AG04450 (cell line): ENCODE results near the gene RSU1. TPM values are rescaled to one million over a fixed set of nuclear protein-coding genes. Genes with fewer than 3 reads are reported as not detected.

Experiments used
- CTCF ChIA-PET: fragments of 300-600, 350-600 bp; formaldehyde crosslinking; extraction: SDS; loops from one replicate; lab custom pipeline; 2022; ENCODE audit warnings: antibody characterized with exemption, inconsistent platforms; lab: Charles Lee
- POLR2A ChIA-PET: fragments of 350-600 bp; formaldehyde crosslinking; extraction: SDS; loops from one replicate; lab custom pipeline; 2021; ENCODE audit warnings: antibody characterized with exemption, inconsistent platforms; lab: Yijun Ruan, JAX
- DNase-seq: peaks from one replicate; pipeline ENCODE4 v3.0.0-alpha.2; 2011; ENCODE audit warnings: low read depth, low spot score
- H3K27ac ChIP-seq: one replicate; pipeline ENCODE4 v1.5.1; 2012; ENCODE audit warnings: low read depth, low read length, control low read depth
- H3K27me3 ChIP-seq: one replicate; pipeline ENCODE4 v1.6.0; 2012; ENCODE audit warnings: low read length; ENCODE audit not compliant: control insufficient read depth, insufficient read depth
- H3K4me3 ChIP-seq: 2 replicates; pipeline ENCODE4 v1.5.1; 2011; ENCODE audit warnings: mild to moderate bottlenecking, low read depth, low read length, control low read depth
- H3K9me3 ChIP-seq: 2 replicates; pipeline ENCODE4 v1.5.1; 2012; ENCODE audit warnings: low read length; ENCODE audit not compliant: control insufficient read depth, insufficient read depth
- polyA plus RNA-seq: library from polyadenylated mRNA; depleted of rRNA; stranded (reverse); fragments of >200 nt; gene quantifications from 2 replicates; pipeline ENCODE4 v1.2.3, GENCODE V29; 2011
- TF ChIP-seq, protein P1 (sequence below): IDR thresholded peaks from 2 replicates; pipeline ENCODE4 v1.5.1; 2011; ENCODE audit warnings: low read depth, low read length, control low read depth, inconsistent platforms

RSU1 gene
- polyA plus RNA-seq, 1 experiment, result 229 TPM

DNA sequence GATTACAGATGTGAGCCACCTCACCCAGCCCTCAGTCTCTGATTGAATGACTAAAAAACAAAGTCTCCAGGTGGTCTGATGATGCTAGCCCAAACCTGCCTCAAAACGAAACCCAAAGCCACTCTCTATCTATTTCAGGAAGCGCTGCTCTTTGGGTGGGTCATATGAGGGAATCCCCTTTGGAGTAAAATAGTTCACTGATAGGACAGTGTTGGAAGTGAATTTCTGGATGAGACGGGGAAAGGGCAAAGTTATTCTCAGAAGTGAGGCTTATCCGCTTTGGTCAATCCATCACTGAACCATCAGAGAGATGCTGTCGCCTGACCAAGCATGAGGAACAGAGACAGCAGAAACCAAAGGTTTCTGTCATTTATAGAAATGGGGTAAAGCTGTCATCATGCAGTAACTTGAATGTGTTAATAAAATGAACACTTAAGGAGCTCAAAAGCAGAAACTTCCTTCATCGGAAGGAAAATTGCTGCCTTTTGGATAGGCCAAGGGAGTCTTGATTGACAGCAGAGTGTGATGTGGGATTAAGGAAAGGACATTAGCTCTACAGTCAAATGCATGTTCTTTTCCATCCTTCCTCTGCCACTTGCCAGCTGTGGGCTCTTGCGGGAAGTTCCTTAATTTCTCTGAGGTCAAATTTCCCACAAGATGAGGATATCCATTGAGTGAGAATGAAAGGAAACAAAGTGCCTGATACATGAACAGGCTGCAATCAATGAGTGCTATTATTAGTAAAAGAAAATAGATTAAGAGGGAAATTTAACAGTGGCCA is 230.7 kb downstream of the RSU1 start:
- H3K27me3 ChIP-seq, result no peaks in the 10 kb centered on the region
- no peak for DNase-seq
- no peaks in the 10 kb centered on the region for H3K9me3 ChIP-seq
- H3K4me3 ChIP-seq, result no peak overlapping the region
- TF ChIP-seq, protein P1, sequence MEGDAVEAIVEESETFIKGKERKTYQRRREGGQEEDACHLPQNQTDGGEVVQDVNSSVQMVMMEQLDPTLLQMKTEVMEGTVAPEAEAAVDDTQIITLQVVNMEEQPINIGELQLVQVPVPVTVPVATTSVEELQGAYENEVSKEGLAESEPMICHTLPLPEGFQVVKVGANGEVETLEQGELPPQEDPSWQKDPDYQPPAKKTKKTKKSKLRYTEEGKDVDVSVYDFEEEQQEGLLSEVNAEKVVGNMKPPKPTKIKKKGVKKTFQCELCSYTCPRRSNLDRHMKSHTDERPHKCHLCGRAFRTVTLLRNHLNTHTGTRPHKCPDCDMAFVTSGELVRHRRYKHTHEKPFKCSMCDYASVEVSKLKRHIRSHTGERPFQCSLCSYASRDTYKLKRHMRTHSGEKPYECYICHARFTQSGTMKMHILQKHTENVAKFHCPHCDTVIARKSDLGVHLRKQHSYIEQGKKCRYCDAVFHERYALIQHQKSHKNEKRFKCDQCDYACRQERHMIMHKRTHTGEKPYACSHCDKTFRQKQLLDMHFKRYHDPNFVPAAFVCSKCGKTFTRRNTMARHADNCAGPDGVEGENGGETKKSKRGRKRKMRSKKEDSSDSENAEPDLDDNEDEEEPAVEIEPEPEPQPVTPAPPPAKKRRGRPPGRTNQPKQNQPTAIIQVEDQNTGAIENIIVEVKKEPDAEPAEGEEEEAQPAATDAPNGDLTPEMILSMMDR, result no peak
- no peak overlapping the region for H3K27ac ChIP-seq
- ChIA-PET CTCF (interaction anchor here (1.4 kb wide), 1 partner anchor 684 kb away, joined by 3 read pairs; no protein-coding TSS in a partner anchor), POLR2A (no interaction called here)

GRCh38 chr10:16585103-16585502 is 232.1 kb downstream of the RSU1 start:
- Histone ChIP-seq H3K9me3 (no peaks in the 10 kb centered on the region), H3K27me3 (no peaks in the 10 kb centered on the region), H3K4me3 (no peak overlapping the region), H3K27ac (no peak overlapping the region)
- POLR2A ChIA-PET, result no interaction called here
- CTCF ChIA-PET, result interaction anchor here (1.0 kb wide), 1 partner anchor 683 kb away, joined by 4 read pairs; no protein-coding TSS in a partner anchor
- TF ChIP-seq, protein P1, result no peak
- no peak for DNase-seq

DNA sequence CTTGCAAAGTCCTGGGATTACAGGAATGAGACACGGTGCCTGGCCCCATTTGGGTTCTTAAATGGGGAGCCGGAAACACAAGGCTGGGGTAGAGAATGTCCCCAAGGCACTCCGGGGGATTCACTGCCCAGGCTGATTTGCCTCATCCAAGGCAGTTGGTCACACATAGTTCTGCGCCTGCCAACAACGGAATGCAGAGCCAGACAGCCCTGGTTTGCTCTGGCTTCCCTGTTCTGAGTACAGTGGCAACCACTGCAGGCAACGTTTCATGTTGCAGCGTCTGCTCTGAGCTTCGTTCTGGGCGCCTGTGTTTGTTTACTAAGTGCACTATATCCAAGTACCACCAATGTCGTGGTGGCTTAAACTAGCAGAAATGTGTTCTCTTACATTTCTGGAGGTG is 233.8 kb downstream of the RSU1 start:
- DNase-seq, result no peak
- ChIA-PET CTCF (no interaction called here), POLR2A (interaction anchor here (0.7 kb wide), 1 partner anchor 637 kb away, joined by 4 read pairs; no protein-coding TSS in a partner anchor)
- no peak overlapping the region for H3K27ac ChIP-seq
- TF ChIP-seq, protein P1, result no peak
- no peaks in the 10 kb centered on the region for H3K27me3 ChIP-seq
- no peaks in the 10 kb centered on the region for H3K9me3 ChIP-seq
- no peak overlapping the region for H3K4me3 ChIP-seq

- POLR2A ChIA-PET, result no interaction called here
- CTCF ChIA-PET, result no interaction called here
Observed at GRCh38 chr10:16581202-16581601, 236.0 kb downstream of the RSU1 start.

DNA sequence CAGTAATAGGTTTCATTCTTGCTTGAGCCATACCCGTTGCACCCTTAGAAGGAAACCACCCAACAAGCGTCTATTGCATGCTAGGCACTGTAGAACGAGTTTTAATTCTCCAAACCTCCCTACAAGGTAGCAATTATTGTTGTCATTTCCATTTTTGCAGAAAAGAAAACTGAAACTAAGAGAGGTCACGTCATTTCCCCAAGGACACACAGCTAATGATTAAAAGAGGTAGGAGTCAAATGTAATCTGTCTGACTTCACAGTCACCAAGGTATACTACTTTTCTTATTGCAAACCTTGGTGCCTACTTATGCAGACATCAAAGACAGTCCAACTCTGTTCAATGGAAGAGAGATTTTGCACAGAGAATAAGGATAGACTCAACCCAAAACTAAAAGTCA is 246.5 kb downstream of the RSU1 start:
- CTCF ChIA-PET, result no interaction called here

More at GRCh38 chr10:16581202-16581601, 236.0 kb downstream of the RSU1 start:
- no peak for DNase-seq
- no peak overlapping the region for H3K27ac ChIP-seq
- no peaks in the 10 kb centered on the region for H3K27me3 ChIP-seq
- TF ChIP-seq, protein P1, result no peak
- no peaks in the 10 kb centered on the region for H3K9me3 ChIP-seq
- H3K4me3 ChIP-seq, result no peak overlapping the region

More for the DNA sequence above, 246.5 kb downstream of the RSU1 start:
- POLR2A ChIA-PET, result no interaction called here
- DNase-seq, result no peak
- TF ChIP-seq, protein P1, result no peak
- H3K4me3 ChIP-seq, result no peak overlapping the region
- H3K9me3 ChIP-seq, result no peaks in the 10 kb centered on the region
- H3K27ac ChIP-seq, result no peak overlapping the region
- H3K27me3 ChIP-seq, result no peaks in the 10 kb centered on the region
